Measurements from ENCODE around the gene TPRX2. TPM values are rescaled to one million over a fixed set of nuclear protein-coding genes. Genes with fewer than 3 reads are reported as not detected.
"Not testable (repeated sequence)": the region's sequence is repeated elsewhere in the genome, so short reads cannot be mapped to it uniquely, and the experiment has no call there.

TPRX2 gene
- total RNA-seq, 2 donors from 2014 or later: not detected

DNA sequence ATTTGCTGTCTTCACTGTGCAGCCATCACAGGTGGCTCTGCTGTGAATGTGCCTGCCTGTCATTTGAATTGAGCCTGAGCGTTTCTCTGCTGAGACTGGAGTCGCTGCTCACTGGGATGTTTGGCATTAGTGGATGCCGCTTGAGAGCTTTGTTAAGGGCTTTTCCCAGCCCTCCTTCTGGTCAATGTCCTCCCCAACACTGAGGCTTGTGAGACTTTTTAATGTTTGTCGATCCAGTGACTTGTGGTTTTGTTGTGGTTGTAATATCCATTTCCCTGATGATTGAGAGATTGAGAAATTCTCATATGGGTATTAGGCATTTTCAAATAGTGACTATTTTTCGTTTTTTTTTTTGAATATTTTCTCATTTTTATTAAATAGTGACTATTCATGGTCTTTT lies 2.6 kb downstream of the TPRX2 start:
- H3K4me3 ChIP-seq: no peak overlapping the region
- no peaks in the 10 kb centered on the region for H3K36me3 ChIP-seq
- no peaks in the 10 kb centered on the region for H3K27me3 ChIP-seq (replicated peaks; ENCODE audit: insufficient read depth)
- H3K4me1 ChIP-seq (ENCODE audit: control insufficient read depth in 1 of 2, low read depth in 2 of 2): no peaks in the 10 kb centered on the region
- no peaks in the 10 kb centered on the region for H3K9me3 ChIP-seq
- no peak overlapping the region for H3K27ac ChIP-seq
- no peak for ATAC-seq (ENCODE audit: insufficient number of reproducible peaks, low FRiP score, low read depth)
- no peak for DNase-seq (ENCODE audit: low spot score)
- TF ChIP-seq, protein P1, sequence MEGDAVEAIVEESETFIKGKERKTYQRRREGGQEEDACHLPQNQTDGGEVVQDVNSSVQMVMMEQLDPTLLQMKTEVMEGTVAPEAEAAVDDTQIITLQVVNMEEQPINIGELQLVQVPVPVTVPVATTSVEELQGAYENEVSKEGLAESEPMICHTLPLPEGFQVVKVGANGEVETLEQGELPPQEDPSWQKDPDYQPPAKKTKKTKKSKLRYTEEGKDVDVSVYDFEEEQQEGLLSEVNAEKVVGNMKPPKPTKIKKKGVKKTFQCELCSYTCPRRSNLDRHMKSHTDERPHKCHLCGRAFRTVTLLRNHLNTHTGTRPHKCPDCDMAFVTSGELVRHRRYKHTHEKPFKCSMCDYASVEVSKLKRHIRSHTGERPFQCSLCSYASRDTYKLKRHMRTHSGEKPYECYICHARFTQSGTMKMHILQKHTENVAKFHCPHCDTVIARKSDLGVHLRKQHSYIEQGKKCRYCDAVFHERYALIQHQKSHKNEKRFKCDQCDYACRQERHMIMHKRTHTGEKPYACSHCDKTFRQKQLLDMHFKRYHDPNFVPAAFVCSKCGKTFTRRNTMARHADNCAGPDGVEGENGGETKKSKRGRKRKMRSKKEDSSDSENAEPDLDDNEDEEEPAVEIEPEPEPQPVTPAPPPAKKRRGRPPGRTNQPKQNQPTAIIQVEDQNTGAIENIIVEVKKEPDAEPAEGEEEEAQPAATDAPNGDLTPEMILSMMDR (IDR thresholded peaks at IDR 0.05): no peak

DNA sequence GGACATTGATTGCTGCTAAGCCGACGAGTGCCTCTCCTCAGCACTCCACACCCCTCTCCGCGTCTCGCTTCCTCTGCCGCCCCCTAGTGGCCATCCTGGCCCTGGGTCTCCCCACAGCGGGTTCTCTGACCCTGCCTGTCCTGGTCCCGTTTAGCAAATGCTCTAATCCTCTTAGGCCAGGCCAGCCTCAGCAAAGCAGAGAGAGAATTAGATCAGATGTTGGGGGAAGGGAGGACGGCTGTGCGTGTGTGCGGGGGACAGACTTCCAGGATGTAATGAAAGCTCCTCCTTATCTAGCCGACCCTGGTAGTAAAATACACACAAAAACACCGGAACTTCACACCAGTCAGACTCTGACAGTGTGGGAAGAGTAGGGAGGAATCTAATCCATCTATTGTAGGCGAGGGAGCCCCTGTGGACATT lies 4.5 kb downstream of the TPRX2 start:
- DNase-seq (ENCODE audit: low spot score): peak; percentile 11
- Histone ChIP-seq H3K4me3 (no peak overlapping the region), H3K27me3 (replicated peaks; ENCODE audit: insufficient read depth) (no peaks in the 10 kb centered on the region), H3K9me3 (no peaks in the 10 kb centered on the region), H3K27ac (no peak overlapping the region), H3K36me3 (no peaks in the 10 kb centered on the region), H3K4me1 (ENCODE audit: control insufficient read depth in 1 of 2, low read depth in 2 of 2) (no peaks in the 10 kb centered on the region)
- ATAC-seq (ENCODE audit: insufficient number of reproducible peaks, low FRiP score, low read depth): no peak
- TF ChIP-seq, protein P1 (IDR thresholded peaks at IDR 0.05): peak; percentile 88

DNA sequence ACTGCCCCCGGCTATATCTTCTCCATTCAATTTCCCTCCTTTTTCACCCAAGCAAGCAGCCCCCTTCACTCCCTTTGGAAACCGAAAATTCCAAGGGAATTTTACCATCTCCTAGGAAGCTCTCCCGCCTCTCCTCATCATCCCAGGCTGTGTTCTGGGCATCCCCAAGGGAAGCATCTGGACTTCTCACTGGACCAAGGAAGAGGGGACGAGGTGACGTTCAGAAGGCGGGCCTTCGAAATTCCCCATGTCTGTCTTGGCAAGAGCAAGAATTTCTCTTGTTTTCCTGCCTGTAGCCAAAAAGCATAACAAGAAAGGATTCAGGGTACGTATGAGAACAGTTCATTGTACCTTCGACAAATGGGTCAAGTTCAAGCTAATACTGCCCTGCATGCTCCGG lies 6.1 kb downstream of the TPRX2 start:
- Histone ChIP-seq H3K27me3 (replicated peaks; ENCODE audit: insufficient read depth) (no peaks in the 10 kb centered on the region), H3K27ac (no peak overlapping the region), H3K4me3 (no peak overlapping the region), H3K9me3 (no peaks in the 10 kb centered on the region), H3K4me1 (ENCODE audit: control insufficient read depth in 1 of 2, low read depth in 2 of 2) (no peaks in the 10 kb centered on the region), H3K36me3 (no peaks in the 10 kb centered on the region)
- DNase-seq (ENCODE audit: low spot score) (no peak), ATAC-seq (ENCODE audit: insufficient number of reproducible peaks, low FRiP score, low read depth) (no peak)
- TF ChIP-seq, protein P1 (IDR thresholded peaks at IDR 0.05): no peak

DNA sequence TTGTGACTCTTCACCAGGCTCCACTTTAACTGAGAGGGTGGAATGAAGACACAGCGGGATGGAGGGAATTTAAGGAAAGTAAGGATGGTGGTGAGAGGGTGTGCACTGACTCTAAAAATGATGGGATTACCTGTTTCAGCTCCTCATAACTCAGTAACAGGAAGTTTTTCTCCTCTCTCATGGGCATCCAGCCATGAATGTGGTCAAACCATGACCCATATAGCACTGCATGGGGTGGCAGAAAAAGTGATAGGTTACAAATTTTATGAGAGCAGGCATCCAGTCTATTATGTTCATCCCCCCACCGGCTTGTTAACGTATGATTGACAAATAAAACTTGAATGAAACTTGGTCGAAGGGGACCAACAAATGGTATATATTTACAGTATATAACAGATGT lies 19.9 kb downstream of the TPRX2 start:
- DNase-seq (ENCODE audit: low spot score) (no peak), ATAC-seq (ENCODE audit: insufficient number of reproducible peaks, low FRiP score, low read depth) (no peak)
- TF ChIP-seq, protein P1 (IDR thresholded peaks at IDR 0.05): no peak
- H3K4me3 ChIP-seq: no peak overlapping the region
- H3K27ac ChIP-seq: no peak overlapping the region
- no peaks in the 10 kb centered on the region for H3K36me3 ChIP-seq
- no peaks in the 10 kb centered on the region for H3K4me1 ChIP-seq (ENCODE audit: control insufficient read depth in 1 of 2, low read depth in 2 of 2)
- no peaks in the 10 kb centered on the region for H3K27me3 ChIP-seq (replicated peaks; ENCODE audit: insufficient read depth)
- no peaks in the 10 kb centered on the region for H3K9me3 ChIP-seq

DNA sequence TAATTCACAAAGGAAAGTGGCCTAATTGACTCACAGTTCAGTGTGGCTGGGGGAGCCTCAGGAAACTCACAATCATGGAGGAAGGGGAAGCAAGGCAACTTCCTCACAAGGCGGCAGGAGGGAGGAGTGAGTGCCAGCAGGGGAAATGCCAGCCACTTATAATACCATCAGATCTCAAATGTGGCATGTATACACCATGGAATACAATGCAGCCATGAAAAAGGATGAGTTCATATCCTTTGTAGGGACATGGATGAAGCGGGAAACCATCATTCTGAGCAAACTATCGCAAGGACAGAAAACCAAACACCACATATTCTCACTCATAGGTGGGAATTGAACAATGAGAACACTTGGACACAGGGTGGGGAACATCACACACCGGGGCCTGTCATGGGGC lies 20.4 kb downstream of the TPRX2 start:
- H3K9me3 ChIP-seq; H3K4me3 ChIP-seq; ATAC-seq (ENCODE audit: insufficient number of reproducible peaks, low FRiP score, low read depth); H3K4me1 ChIP-seq (ENCODE audit: control insufficient read depth in 1 of 2, low read depth in 2 of 2); H3K27ac ChIP-seq; H3K27me3 ChIP-seq (replicated peaks; ENCODE audit: insufficient read depth); DNase-seq (ENCODE audit: low spot score); H3K36me3 ChIP-seq: not testable (repeated sequence)

DNA sequence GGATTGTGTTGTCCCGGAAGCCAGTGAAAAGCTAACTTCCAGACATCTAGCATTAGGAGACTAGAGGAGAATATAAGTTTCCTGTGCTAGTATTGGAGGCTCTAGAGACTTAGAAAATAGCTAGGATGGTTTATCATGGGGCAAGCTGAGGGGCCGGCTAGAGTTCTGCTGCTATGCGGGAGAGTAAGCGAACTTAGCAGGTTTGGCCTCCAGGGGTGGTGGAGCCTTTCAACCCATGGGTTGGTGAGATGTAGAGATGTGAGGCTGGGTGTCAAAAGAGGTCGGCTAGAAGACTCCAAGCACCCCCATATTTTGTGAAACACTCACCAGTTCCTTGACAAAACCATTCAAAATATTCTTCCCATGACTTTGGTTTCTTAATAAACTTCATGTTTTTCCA lies 22.7 kb downstream of the TPRX2 start:
- Histone ChIP-seq H3K27me3 (replicated peaks; ENCODE audit: insufficient read depth) (no peaks in the 10 kb centered on the region), H3K4me3 (no peak overlapping the region), H3K4me1 (ENCODE audit: control insufficient read depth in 1 of 2, low read depth in 2 of 2) (no peaks in the 10 kb centered on the region), H3K36me3 (no peaks in the 10 kb centered on the region), H3K9me3 (no peaks in the 10 kb centered on the region), H3K27ac (no peak overlapping the region)
- ATAC-seq (ENCODE audit: insufficient number of reproducible peaks, low FRiP score, low read depth) (no peak), DNase-seq (ENCODE audit: low spot score) (no peak)
- TF ChIP-seq, protein P1 (IDR thresholded peaks at IDR 0.05): no peak

Measured in thoracic aorta (tissue), 2 donors.